Dedifferentiated amniotic fluid mesenchymal stem cell (primary cell): ENCODE measurements around the gene PIK3R5.

ENCODE experiments used
- DNase-seq: peaks from one replicate; pipeline ENCODE4 v3.0.0-alpha.2; 2016; ENCODE audit errors: extremely low spot score

PIK3R5 gene

DNA sequence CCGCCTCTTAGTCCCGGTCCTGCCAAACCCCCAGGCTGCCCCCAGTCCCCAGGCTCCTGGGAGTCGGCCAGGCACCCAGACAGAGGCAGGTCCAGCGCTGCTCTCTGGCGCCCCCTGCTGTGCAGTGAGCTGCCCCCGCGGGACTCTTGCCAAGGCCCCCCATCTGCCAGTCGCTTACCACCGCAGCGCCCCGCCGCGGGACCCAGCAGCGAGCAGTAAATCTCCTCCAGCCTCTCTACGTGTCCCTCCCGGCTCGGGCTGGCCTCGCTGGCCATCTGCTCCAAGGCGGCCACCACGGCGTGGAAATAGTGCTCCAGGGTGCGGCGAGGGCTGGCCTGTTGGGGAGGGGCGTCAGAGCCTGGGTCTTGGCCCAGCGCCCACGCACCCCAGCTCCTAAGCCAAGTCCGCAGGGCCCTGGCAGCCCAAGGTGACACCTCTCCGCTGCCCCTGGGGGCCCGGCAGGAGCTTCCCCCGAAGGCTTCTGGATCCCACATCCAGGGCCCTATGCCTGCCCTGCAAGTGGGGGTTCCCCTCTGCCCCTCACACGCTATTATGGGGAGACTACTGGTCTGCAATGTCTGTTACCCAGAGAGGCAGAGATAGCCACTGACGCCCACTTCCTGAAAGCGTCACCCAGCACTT lies 132.7 kb downstream of the PIK3R5 start:
- no peak for DNase-seq

DNA sequence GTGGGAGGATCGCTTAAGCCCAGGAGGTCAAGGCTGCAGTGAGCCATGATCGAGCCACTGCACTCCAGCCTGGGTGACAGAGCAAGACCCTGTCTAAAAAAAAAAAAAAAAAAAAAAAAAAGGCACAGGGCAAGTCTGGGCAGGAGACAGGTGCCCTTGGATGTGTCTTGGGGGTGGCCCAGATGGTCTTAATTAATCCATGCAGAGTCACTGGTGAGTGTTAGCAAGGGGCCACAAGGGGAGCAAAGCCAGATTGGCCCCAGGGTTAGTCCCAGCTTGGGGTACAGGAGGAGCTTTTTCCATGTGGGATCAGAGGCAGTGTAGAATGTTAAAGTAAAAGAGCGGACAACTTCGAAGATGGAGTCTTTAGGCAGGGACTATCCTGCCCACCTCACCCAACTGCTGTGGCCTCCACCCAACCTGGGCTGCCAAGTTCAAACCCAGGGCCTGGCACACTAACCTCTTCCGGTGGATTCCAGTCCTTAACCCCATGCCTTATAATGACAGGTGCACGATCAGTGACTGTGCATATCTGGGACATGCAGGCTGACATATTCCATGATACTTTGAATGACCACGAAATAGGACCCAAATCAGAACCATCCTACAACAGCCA lies 134.2 kb downstream of the PIK3R5 start:
- no peak for DNase-seq

DNA sequence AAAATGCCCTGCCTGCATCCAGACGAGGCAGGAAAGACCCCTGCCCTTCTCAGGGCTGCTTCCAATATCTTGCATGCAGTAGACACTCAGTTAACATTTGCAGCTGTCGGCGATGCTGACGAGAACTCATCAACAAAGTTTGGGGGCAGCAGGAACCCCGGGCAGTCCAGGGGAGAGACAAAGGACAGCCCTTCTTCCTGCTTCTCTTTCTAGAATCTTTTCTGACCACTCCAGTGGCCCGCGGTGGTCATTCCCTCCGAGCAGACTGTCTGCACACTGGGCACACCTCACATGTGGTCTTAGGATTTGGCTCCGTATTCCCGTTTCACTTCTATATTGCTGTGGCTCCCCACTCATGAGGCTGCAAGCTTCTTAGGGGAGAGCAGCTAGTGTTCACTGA lies 135.4 kb downstream of the PIK3R5 start:
- no peak for DNase-seq

DNA sequence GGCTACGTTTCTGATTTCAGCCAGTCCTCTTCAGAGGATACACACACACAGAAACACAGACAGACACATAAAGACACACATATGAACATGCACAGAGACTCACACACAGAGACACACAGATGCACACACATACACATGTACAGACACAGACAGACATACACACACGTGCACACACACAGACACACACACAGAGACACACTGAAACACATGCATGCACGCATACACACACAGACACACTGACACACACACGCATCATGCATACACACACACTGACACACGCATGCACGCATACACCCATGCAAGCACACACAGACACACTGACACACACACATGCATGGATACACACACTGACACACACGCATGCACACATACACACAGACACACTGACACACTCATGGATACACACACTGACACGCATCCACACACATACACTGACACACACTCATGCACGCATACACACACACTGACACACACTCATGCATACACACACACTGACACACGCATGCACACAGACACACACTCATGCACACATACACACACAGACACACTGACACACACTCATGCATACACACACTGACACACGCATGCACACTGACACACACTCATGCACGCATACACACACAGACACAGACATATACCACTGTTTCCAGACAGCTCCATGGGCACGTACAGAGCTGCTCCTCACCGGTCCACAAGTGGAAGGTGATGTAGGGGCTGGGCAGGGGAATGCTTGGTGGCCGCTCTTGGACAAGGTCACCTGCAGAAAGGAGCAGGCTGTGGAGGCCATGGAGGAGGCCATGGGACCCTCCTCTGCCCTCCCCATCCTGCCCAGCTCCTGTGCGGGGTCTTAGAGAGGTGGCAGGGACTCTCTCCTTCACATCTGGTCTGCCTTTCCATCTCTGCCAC lies 136.2 kb downstream of the PIK3R5 start:
- DNase-seq: no peak
